Mesenchymal stem cell (in vitro differentiated cells and primary cell): ENCODE data around the gene MAZ.

Source experiments
- DNase-seq: peaks from one replicate; pipeline ENCODE4 v3.0.0-alpha.2; 2013
- H2AFZ ChIP-seq: one replicate; pipeline ENCODE4 v1.6.1; 2013; ENCODE audit warnings: low read depth, mild to moderate bottlenecking, control low read depth, inconsistent platforms, low read length, moderate library complexity
- H2AK5ac ChIP-seq: 2 replicates; pipeline ENCODE4 v1.6.1; 2013; ENCODE audit warnings: low read length, moderate library complexity, mild to moderate bottlenecking, inconsistent platforms; ENCODE audit not compliant: severe bottlenecking
- H2BK120ac ChIP-seq: one replicate; pipeline ENCODE4 v1.6.1; 2013; ENCODE audit warnings: low read depth, mild to moderate bottlenecking, inconsistent platforms, low read length, moderate library complexity
- H2BK12ac ChIP-seq, 2 experiments: one replicate each; pipeline ENCODE4 v1.6.1; 2013; ENCODE audit warnings: inconsistent platforms in 2 of 2, low read length in 2 of 2, mild to moderate bottlenecking in 2 of 2, moderate library complexity in 2 of 2, control low read depth in 1 of 2
- H2BK15ac ChIP-seq: one replicate; pipeline ENCODE4 v1.6.1; 2013; ENCODE audit warnings: mild to moderate bottlenecking, low read depth, inconsistent platforms; ENCODE audit not compliant: poor library complexity, severe bottlenecking
- H2BK5ac ChIP-seq: 2 replicates; pipeline ENCODE4 v1.6.1; 2013; ENCODE audit warnings: low read depth, mild to moderate bottlenecking, low read length, control low read depth, inconsistent platforms; ENCODE audit not compliant: poor library complexity, severe bottlenecking
- H3K14ac ChIP-seq, 2 experiments: one replicate each; pipeline ENCODE4 v1.6.1; 2013; ENCODE audit warnings: inconsistent platforms in 2 of 2, low read length in 2 of 2, control low read depth in 1 of 2, mild to moderate bottlenecking in 1 of 2, moderate library complexity in 1 of 2
- H3K18ac ChIP-seq, 2 experiments: one replicate each; pipeline ENCODE4 v1.6.1; 2013; ENCODE audit warnings: inconsistent platforms in 2 of 2, low read length in 2 of 2, control low read depth in 1 of 2, low read depth in 1 of 2, mild to moderate bottlenecking in 1 of 2
- H3K23ac ChIP-seq, 2 experiments: one replicate each; pipeline ENCODE4 v1.6.1; 2013; ENCODE audit warnings: inconsistent platforms in 2 of 2, low read length in 2 of 2, mild to moderate bottlenecking in 2 of 2, moderate library complexity in 2 of 2, control low read depth in 1 of 2
- H3K27ac ChIP-seq: 2 replicates; pipeline ENCODE4 v1.5.1; 2013; ENCODE audit warnings: mild to moderate bottlenecking, moderate library complexity, low read length, control low read depth, inconsistent platforms; ENCODE audit not compliant: poor library complexity, severe bottlenecking
- H3K27me3 ChIP-seq, 2 experiments: 2 replicates each; pipeline versions ENCODE4 v1.6.1 to v1.7.0; 2013; ENCODE audit warnings: low read length in 2 of 2, mild to moderate bottlenecking in 2 of 2, moderate library complexity in 2 of 2, control low read depth in 1 of 2, inconsistent platforms in 1 of 2; ENCODE audit not compliant: control insufficient read depth in 1 of 2, insufficient read depth in 1 of 2
- H3K36me3 ChIP-seq, 2 experiments: 2 replicates each; pipeline versions ENCODE4 v1.6.1 to v1.7.0; 2013; ENCODE audit warnings: low read length in 2 of 2, control low read depth in 1 of 2, inconsistent platforms in 1 of 2, low read depth in 1 of 2, mild to moderate bottlenecking in 1 of 2; ENCODE audit not compliant: insufficient read depth in 2 of 2, control insufficient read depth in 1 of 2
- H3K4ac ChIP-seq, 2 experiments: one replicate each; pipeline ENCODE4 v1.6.1; 2013; ENCODE audit warnings: inconsistent platforms in 2 of 2, low read length in 2 of 2, mild to moderate bottlenecking in 2 of 2, moderate library complexity in 2 of 2, control low read depth in 1 of 2, low read depth in 1 of 2
- H3K4me1 ChIP-seq: 2 replicates; pipeline ENCODE4 v1.6.1; 2013; ENCODE audit warnings: low read depth, low read length, control low read depth; ENCODE audit not compliant: control insufficient read depth, insufficient read depth
- H3K4me2 ChIP-seq: 2 replicates; pipeline ENCODE4 v1.6.1; 2013; ENCODE audit warnings: low read length, mild to moderate bottlenecking, inconsistent platforms; ENCODE audit not compliant: poor library complexity, severe bottlenecking
- H3K4me3 ChIP-seq, 2 experiments: 2 replicates each; pipeline versions ENCODE4 v1.5.1 to v1.7.0; 2013; ENCODE audit warnings: low read length in 2 of 2, mild to moderate bottlenecking in 2 of 2, control low read depth in 1 of 2, low read depth in 1 of 2; ENCODE audit not compliant: insufficient read depth in 1 of 2
- H3K79me1 ChIP-seq: replicated peaks from 2 replicates; pipeline ENCODE4 v1.6.1; 2013; ENCODE audit warnings: mild to moderate bottlenecking, control low read depth, low read length, inconsistent platforms; ENCODE audit not compliant: poor library complexity, severe bottlenecking
- H3K9ac ChIP-seq: 2 replicates; pipeline ENCODE4 v1.7.0; 2013; ENCODE audit warnings: mild to moderate bottlenecking, low read length, moderate library complexity
- H3K9me3 ChIP-seq: 2 replicates; pipeline ENCODE4 v1.7.0; 2013; ENCODE audit warnings: mild to moderate bottlenecking, low read length; ENCODE audit not compliant: control insufficient read depth
- H4K8ac ChIP-seq: one replicate; pipeline ENCODE4 v1.6.1; 2013; ENCODE audit warnings: inconsistent platforms, mild to moderate bottlenecking, low read length, moderate library complexity
- H4K91ac ChIP-seq: one replicate; pipeline ENCODE4 v1.6.1; 2013; ENCODE audit warnings: mild to moderate bottlenecking, low read length, inconsistent platforms
- WGBS: methylation state at CpG from one replicate; pipeline ENCODE4 v1.1.7; 2013; ENCODE audit warnings: mixed read lengths; 5-methylcytosine and 5-hydroxymethylcytosine counted together

The MAZ gene

DNA sequence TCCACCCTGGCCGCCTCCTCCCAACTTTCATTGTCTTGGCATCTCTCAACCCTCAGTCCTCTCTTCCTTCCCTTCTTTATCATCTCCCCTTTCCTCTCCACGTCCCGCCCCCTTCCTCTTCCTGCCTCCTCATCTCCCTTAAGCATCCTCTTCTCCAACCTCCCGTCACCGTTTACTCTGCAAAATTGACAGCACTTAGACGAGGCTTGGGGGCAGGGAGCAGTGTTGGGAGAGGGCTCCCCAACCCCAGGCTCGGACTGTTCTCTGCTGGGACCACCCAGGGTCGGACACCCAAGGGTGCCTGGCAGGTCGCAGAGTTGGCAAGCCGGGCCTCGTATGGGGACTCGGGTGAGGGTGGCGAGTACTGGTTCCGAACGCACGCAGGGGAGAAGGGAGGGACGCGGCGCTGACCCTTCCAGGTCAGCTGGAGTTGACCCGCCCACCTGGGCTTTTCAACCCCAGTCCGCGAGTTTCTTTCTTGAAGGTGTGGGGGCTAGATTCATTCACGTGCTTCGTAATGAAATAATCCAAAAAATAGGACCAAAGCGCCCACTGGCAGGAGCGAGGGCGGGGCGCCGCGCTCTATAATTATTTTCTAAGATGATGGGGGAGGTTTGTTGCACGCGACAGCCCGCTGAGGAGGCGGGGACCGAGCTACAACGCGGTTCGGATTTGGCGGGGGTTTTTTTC lies 8.8 kb downstream of the MAZ start:
- Histone ChIP-seq H3K27ac (peak overlapping the region; percentile 89), H3K9ac (peak overlapping the region; percentile 93), H3K14ac (no peak overlapping the region), H2BK5ac (no peak overlapping the region), H4K91ac (peak overlapping the region; percentile 45), H3K23ac (peak overlapping the region in 1 of 2 experiments; percentile 34), H3K4me2 (peak overlapping the region; percentile 90), H2AFZ (peak overlapping the region; percentile 47), H4K8ac (peak overlapping the region; percentile 75), H3K18ac (peak overlapping the region in 1 of 2 experiments; percentile 74), H2BK12ac (peak overlapping the region in 1 of 2 experiments; percentile 80), H3K4ac (peak overlapping the region; percentile 57 to 74), H3K36me3 (peaks cover 19 to 25% of the 10 kb centered on the region in 2 experiments), H3K27me3 (no peaks in the 10 kb centered on the region), H3K4me3 (peak overlapping the region; percentile 44 to 90), H3K9me3 (no peaks in the 10 kb centered on the region), H2BK120ac (no peak overlapping the region), H2AK5ac (no peak overlapping the region), H2BK15ac (no peak overlapping the region), H3K79me1 (peaks cover 10% of the 10 kb centered on the region), H3K4me1 (peaks cover 50% of the 10 kb centered on the region)
- WGBS = 6% methylated on average over 33 of the region's 39 CpGs
- peak; percentile 13 for DNase-seq

DNA sequence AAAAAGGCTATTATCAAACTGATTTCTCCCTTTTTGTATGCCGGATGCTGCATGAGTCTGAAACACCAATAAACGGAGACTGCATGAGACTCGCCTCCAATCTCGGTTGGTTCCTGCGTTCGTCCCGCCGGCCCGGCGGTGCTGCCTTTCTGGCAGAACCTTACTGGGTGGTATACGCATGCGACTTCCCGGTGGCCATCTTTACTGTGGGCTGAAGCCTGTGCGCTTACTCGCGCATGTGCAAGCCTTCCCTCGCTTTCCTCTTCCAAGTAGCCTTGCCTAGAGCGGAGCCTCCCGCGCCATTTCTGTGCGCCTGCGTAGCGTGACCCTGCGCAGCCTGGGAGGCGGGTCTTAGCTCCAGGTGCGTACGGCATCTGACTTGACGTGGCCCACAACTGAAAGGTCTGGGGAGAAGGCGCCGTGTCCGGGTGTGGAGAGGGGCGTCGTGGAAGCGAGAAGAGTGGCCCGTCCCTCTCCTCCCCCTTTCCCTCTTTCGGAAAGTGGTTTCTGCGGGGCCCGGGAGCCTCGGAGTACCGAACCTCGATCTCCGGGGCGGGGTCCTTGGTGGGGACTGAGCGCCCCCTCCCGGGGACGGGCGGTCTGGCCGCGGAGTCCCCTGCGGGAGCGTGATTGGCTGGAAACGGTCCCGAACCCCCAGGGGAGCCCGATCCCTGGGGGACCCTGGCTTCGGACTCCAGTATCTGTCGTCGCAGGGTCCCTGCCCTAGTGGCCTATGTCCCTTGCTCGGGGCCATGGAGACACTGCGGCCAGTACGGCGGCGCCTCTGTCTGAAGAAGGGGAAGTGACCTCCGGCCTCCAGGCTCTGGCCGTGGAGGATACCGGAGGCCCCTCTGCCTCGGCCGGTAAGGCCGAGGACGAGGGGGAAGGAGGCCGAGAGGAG lies 9.7 kb downstream of the MAZ start, which contains the start of gene PAGR1:
Gene PAGR1 (plus strand): TSS at position 360 of the 901 bp plus-strand sequence. CDS start 374 bp downstream, at position 734.
- Histone ChIP-seq H3K9me3 (no peaks in the 10 kb centered on the region), H3K4me1 (peaks cover 43% of the 10 kb centered on the region), H4K8ac (peak within 1 kb of the TSS; percentile 89), H3K4me3 (peak within 1 kb of the TSS; percentile 71 to 90), H3K4me2 (peak within 1 kb of the TSS; percentile 90), H3K9ac (peak within 1 kb of the TSS; percentile 93), H2AFZ (peak within 1 kb of the TSS; percentile 47), H2BK5ac (peak within 1 kb of the TSS; percentile 50), H2BK120ac (peak within 1 kb of the TSS; percentile 71), H2BK15ac (peak within 1 kb of the TSS; percentile 86), H2BK12ac (peak within 1 kb of the TSS; percentile 69 to 84), H3K27me3 (no peaks in the 10 kb centered on the region), H3K27ac (peak within 1 kb of the TSS; percentile 89), H3K18ac (peak within 1 kb of the TSS; percentile 92 to 98), H3K36me3 (peaks cover 11 to 22% of the 10 kb centered on the region in 2 experiments), H3K14ac (peak within 1 kb of the TSS in 1 of 2 experiments; percentile 84), H3K23ac (peak within 1 kb of the TSS in 1 of 2 experiments; percentile 34), H3K4ac (peak within 1 kb of the TSS; percentile 93 to 97), H2AK5ac (no peak within 1 kb of the TSS), H4K91ac (peak within 1 kb of the TSS; percentile 78), H3K79me1 (peaks cover 10% of the 10 kb centered on the region)
- WGBS = under 1% methylated on average over 67 of the region's 70 CpGs
- DNase-seq = peak; percentile 99

- peak overlapping the region in 1 of 2 experiments; percentile 84 for H3K14ac ChIP-seq
- peak; percentile 72 for DNase-seq
- H3K4me3 ChIP-seq = peak overlapping the region; percentile 71 to 90
- peaks cover 40% of the 10 kb centered on the region for H3K4me1 ChIP-seq
- H3K9ac ChIP-seq = peak overlapping the region; percentile 93
- no peak overlapping the region for H3K23ac ChIP-seq
- H3K27ac ChIP-seq = peak overlapping the region; percentile 89
- peak overlapping the region; percentile 86 for H2BK15ac ChIP-seq
- H3K79me1 ChIP-seq = peaks cover 10% of the 10 kb centered on the region
- H2BK5ac ChIP-seq = peak overlapping the region; percentile 50
- peak overlapping the region; percentile 78 for H4K91ac ChIP-seq
- no peaks in the 10 kb centered on the region for H3K27me3 ChIP-seq
- H2BK12ac ChIP-seq = peak overlapping the region; percentile 69 to 84
- peak overlapping the region; percentile 88 for H3K4me2 ChIP-seq
- H3K18ac ChIP-seq = peak overlapping the region; percentile 92 to 93
- peak overlapping the region; percentile 93 to 97 for H3K4ac ChIP-seq
- H2AK5ac ChIP-seq = no peak overlapping the region
- peak overlapping the region; percentile 18 for H2AFZ ChIP-seq
- peaks cover 11 to 22% of the 10 kb centered on the region in 2 experiments for H3K36me3 ChIP-seq
- H2BK120ac ChIP-seq = peak overlapping the region; percentile 71
- WGBS = under 1% methylated on average over 33 of the region's 37 CpGs
- H4K8ac ChIP-seq = peak overlapping the region; percentile 89
- no peaks in the 10 kb centered on the region for H3K9me3 ChIP-seq
Measured at GRCh38 chr16:29816694-29817441, 10.5 kb downstream of the MAZ start.
